COR-L47 (cell line): ENCODE measurements around the gene IFT88.

Source experiments
- DNase-seq: peaks from one replicate; lab custom pipeline; 2025; lab: John Stamatoyannopoulos, UW

The IFT88 gene

DNA sequence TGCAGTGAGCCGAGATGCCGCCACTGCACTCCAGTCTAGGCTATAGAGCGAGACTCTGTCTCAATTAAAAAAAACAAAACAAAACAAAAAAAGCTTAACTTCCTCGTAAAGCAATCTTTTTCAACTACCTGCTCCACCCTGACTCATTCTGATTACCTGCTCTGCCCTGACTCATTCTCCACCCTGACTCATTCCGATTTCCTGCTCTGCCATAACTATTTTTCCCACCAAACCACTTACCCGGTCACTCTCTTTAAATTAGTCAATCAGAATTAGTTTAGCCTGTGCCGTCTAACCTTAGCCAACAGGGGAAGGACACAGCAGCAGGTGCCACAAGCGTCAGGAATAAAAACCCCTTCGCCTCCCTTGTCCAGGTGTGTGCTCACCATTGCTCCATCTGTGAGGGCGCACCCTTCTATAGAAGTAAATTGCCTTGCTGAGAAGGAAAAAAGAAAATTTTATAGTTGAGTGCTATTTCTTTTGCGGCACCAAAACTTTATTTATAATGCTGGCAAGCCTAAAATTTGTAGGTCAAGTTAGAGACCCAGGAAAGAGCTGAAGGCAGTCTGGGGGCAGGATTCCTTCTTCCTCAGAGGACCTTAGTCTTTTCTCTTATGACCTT is 1.7 kb upstream of the IFT88 start:
- DNase-seq = no peak

- DNase-seq = peak; percentile 82
Measured at GRCh38 chr13:20566468-20566897, 474 bp upstream of the IFT88 start.

- no peak for DNase-seq
Measured at GRCh38 chr13:20567881-20568528, 1.0 kb downstream of the IFT88 start.

- no peak for DNase-seq
Measured at GRCh38 chr13:20570517-20570916, 3.6 kb downstream of the IFT88 start.

- no peak for DNase-seq
Measured at GRCh38 chr13:20571676-20572075, 4.7 kb downstream of the IFT88 start.

DNA sequence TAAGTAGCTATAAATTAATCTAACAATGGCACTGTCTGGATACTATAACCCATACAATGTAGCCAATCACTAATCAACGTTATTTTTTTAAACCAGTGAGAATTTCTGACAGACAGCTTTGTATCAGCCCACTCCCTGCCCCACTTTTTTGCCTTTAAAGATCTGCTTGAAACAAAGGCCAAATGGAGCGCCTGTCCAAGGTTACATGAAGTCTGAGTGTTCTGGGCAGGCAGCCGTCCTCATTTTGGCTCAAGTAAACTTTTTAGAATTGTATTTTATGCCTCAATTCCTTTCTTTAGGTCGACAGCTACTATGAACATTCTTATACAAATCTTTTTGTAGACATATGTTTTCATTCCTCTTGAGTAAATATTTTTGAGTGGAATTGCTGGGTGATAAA is 6.2 kb downstream of the IFT88 start:
- DNase-seq = no peak

DNA sequence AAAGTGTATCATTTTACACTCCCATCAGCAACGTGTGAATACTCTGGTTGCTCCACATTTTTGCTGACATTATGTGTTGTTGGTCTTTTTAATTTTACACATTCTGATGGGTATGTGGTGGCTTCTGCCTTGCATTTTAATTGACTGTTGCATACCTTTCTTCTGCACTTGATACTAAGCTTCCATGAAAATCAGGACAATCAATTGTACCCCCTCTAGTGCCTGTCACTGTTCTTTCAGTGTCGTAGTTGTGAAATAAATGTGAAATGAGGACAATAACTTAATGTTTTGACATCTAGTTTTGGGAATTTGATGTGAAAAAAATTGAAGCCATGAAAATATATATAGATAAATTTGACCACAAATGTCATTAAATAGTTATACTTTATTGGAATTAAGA is 6.7 kb downstream of the IFT88 start:
- DNase-seq = no peak

DNA sequence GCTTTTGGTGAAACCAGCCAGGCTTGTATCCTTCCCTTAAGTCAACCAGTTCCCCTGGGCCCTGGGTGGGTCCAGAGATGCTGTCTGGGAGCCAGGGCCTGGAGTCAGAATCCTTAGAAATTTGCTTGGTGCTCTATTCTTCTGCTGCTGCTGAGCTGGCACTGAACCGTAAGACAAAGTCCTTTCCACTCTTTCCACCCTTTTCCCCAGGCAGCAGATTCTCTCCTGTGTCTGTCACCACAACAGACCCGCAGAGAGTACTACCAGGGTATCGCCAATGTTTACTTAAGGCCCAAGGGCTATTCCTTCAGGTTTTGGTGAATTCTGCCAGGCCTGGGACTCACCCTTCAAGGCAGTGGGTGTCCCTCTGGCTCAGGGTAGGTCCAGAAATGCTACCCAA is 12.2 kb downstream of the IFT88 start:
- DNase-seq = no peak

- no peak for DNase-seq
Measured at GRCh38 chr13:20580257-20580656, 13.3 kb downstream of the IFT88 start.

- no peak for DNase-seq
Measured at GRCh38 chr13:20582026-20582425, 15.1 kb downstream of the IFT88 start.

- no peak for DNase-seq
Measured at GRCh38 chr13:20583803-20584293, 16.9 kb downstream of the IFT88 start.

DNA sequence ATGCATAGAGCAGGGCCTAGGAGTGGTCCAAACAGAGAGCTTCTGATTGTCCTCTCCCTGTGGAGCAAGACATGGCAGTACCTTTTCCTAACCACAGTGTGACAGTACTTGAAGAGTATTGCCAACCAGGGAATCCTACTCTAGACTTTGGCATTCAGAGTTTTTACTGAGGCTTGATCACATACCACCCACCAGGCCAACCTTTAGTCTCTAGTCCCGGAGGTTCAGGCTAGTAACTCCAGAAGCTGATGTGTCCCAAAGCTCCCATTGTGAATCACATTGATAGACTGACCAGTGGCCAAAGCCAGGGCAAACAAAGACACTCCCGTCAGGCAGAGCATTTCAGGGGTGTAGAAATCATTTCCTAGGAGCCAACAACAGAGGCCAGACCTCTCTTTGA is 18.4 kb downstream of the IFT88 start:
- DNase-seq = no peak

GRCh38 chr13:20588529-20589110 is 21.7 kb downstream of the IFT88 start:
- DNase-seq = no peak

DNA sequence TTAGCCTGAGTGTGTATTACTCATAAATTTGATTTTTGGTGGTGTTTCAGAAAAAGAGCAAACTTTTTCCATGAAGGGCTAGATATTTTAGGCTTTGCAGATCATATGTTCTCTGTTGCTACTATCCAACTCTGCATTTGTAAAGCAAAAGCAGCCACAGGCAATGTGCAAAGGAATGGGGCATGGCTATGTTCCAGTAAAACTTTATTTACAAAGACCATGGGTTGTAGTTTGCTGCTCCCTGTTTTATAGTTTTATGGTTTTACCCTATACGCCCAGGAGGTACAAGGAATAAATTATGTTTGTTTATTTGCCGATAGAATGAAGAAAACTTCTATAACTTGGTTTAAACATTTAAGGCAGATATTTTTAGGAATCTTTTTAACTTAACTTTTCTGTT is 23.6 kb downstream of the IFT88 start:
- no peak for DNase-seq

DNA sequence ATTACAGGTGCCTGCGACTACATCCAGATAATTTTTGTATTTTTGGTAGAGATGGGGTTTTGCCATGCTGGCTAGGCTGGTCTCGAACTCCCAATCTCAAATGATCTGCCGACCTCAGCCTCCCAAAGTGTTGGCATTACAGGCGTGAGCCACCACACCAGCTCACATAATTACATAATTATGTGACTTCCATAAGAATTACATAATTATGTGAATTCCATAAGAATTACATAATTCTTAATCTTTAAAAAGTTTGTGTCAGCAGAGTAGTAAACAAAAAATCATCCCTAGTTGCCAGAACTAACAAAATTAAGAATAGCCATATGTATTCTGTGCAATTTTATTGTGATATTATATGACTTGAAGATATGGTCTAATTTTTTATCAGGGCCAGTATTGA is 25.6 kb downstream of the IFT88 start:
- no peak for DNase-seq

- no peak for DNase-seq
Measured at GRCh38 chr13:20594280-20594679, 27.3 kb downstream of the IFT88 start.

DNA sequence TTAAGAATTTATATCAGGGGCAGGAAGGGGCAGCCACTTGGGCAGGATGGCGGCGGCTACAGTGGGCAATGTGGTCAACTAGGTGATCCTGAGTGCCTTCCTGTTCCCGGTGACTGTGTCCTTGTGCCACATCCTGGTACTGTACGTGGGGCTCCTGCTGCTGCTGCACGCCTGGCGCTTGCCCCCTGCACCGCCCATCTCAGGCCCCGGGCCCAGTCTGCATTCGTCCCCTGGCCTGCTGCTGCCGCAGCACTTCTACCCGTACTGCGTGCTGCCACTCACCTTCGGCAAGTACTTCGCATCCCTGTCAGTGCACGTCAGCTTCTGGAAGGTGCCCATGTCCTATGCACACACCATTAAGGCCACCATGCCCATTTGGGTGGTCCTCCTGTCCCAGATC is 40.1 kb downstream of the IFT88 start:
- DNase-seq = no peak

- DNase-seq = no peak
Measured at GRCh38 chr13:20608438-20609020, 41.6 kb downstream of the IFT88 start.

GRCh38 chr13:20609145-20609544 is 42.2 kb downstream of the IFT88 start:
- DNase-seq = no peak

DNA sequence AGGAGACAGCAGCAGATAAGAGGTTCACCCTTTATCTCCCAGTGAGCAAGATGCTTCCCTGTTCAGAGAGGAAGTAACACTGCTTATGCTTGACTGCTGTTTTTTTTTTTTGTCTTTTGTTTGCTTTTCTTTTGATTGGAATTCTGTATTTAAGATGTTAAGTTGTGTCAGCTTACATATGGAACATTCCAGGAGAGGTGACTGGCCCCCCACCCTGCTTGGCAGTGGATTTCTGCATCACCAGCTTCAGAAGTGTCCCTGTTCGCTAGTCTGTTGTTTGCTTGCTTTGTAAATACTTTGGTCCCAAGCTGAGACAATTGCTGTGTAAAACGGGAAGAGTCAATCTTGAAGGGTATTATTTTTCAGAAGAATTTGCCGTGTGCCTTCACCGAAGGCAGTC is 43.0 kb downstream of the IFT88 start:
- DNase-seq = no peak

GRCh38 chr13:20616059-20616797 is 49.3 kb downstream of the IFT88 start:
- no peak for DNase-seq

DNA sequence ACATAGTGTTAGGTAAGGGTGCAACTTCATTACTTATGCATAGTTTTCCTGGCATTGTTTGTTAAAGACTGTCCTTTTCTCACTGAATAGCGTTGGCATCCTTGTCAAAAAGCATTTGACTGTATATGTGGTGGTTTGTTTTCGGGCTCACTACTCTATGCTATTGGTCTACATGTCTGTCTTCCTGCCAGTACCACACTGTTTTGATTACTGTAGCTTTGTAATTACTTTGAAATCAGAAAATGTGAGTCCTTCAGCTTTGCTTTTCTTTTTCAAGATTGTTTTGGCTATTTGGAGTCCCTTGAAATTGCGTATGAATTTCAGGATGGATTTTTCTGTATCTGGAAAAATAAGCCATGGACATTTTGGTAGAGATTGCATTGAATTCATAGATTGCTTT is 56.0 kb downstream of the IFT88 start:
- no peak for DNase-seq
